ENCODE results near the gene SLC24A3.

Gene SLC24A3

GRCh38 chr20:19351542-19351941, 139.1 kb downstream of the SLC24A3 start:
- no peak for DNase-seq

GRCh38 chr20:19354950-19355349, 142.5 kb downstream of the SLC24A3 start:
- DNase-seq: no peak

- DNase-seq: no peak
These were observed 149.3 kb downstream of the SLC24A3 start for GRCh38 chr20:19361790-19362189.

GRCh38 chr20:19363476-19363875, 151.0 kb downstream of the SLC24A3 start:
- no peak for DNase-seq

GRCh38 chr20:19367591-19367990, 155.1 kb downstream of the SLC24A3 start:
- DNase-seq: no peak

GRCh38 chr20:19368351-19368750, 155.9 kb downstream of the SLC24A3 start:
- no peak for DNase-seq

GRCh38 chr20:19370076-19371075, 157.9 kb downstream of the SLC24A3 start:
- DNase-seq: no peak

- no peak for DNase-seq
These were observed 158.7 kb downstream of the SLC24A3 start for GRCh38 chr20:19371112-19371511.

- no peak for DNase-seq
These were observed 161.8 kb downstream of the SLC24A3 start for GRCh38 chr20:19374216-19374615.

- no peak for DNase-seq
These were observed 163.0 kb downstream of the SLC24A3 start for GRCh38 chr20:19375395-19375794.

GRCh38 chr20:19375801-19376200, 163.4 kb downstream of the SLC24A3 start:
- no peak for DNase-seq

GRCh38 chr20:19376451-19377229, 164.2 kb downstream of the SLC24A3 start:
- DNase-seq: no peak

GRCh38 chr20:19378058-19378457, 165.6 kb downstream of the SLC24A3 start:
- no peak for DNase-seq

GRCh38 chr20:19380211-19380610, 167.8 kb downstream of the SLC24A3 start:
- DNase-seq: no peak

- no peak for DNase-seq
These were observed 169.5 kb downstream of the SLC24A3 start for GRCh38 chr20:19381947-19382346.

- no peak for DNase-seq
These were observed 170.2 kb downstream of the SLC24A3 start for GRCh38 chr20:19382386-19383340.

GRCh38 chr20:19384940-19385339, 172.5 kb downstream of the SLC24A3 start:
- no peak for DNase-seq

GRCh38 chr20:19387251-19387650, 174.8 kb downstream of the SLC24A3 start:
- no peak for DNase-seq

GRCh38 chr20:19392344-19393130, 180.1 kb downstream of the SLC24A3 start:
- no peak for DNase-seq

- no peak for DNase-seq
These were observed 184.1 kb downstream of the SLC24A3 start for GRCh38 chr20:19396460-19397081.

GRCh38 chr20:19397226-19397625, 184.8 kb downstream of the SLC24A3 start:
- DNase-seq: no peak
